Testis (tissue), 3 donors: ENCODE data around the gene SMG6. TPM values are rescaled to one million over a fixed set of nuclear protein-coding genes. Genes with fewer than 3 reads are reported as not detected.

Experiments
- DNase-seq: peaks from one replicate; pipeline ENCODE4 v3.0.0-alpha.2; 2019
- H3K27ac ChIP-seq, 2 donors: fragments of 200-600 bp; sonication (generic); one replicate each; pipeline ENCODE4 v1.5.1; 2019
- H3K27me3 ChIP-seq: fragments of 200-600 bp; sonication (generic); one replicate; pipeline ENCODE4 v1.5.1; 2019
- H3K36me3 ChIP-seq: fragments of 200-600 bp; sonication (generic); one replicate; pipeline ENCODE4 v1.5.1; 2017; ENCODE audit warnings: low read depth; ENCODE audit errors: missing control alignments
- H3K4me1 ChIP-seq: fragments of 200-600 bp; sonication (generic); one replicate; pipeline ENCODE4 v1.5.1; 2019
- H3K4me3 ChIP-seq, 2 donors: fragments of 200-600 bp; sonication (generic); one replicate each; pipeline ENCODE4 v1.5.1; 2017 to 2019
- H3K9me3 ChIP-seq: fragments of 200-600 bp; sonication (generic); one replicate; pipeline ENCODE4 v1.5.1; 2017
- CTCF ChIP-seq, 3 experiments: fragments of 450-650 bp in 2 of 3; fragments of 200-600 bp in 1 of 3; sonication (generic) in 1 of 3; IDR thresholded peaks; one replicate each; pipeline ENCODE4 v1.5.1; 2016 to 2019; ENCODE audit warnings: antibody characterized with exemption in 3 of 3, mild to moderate bottlenecking in 2 of 3, moderate library complexity in 1 of 3
- POLR2A ChIP-seq: fragments of 450-650 bp; IDR thresholded peaks from one replicate; pipeline ENCODE4 v1.6.1; 2017; ENCODE audit warnings: antibody characterized with exemption, mild to moderate bottlenecking, moderate library complexity
- WGBS, 2 donors: methylation state at CpG; one replicate each; pipeline ENCODE4 v1.1.5; 2018; 5-methylcytosine and 5-hydroxymethylcytosine counted together
- intact Hi-C: fragments of 100-400 bp; cut with DNase I; formaldehyde crosslinking; loops from one replicate; pipeline ENCODE4 v1.15.1; 2023; ENCODE audit warnings: low total_unique reads
- polyA plus RNA-seq: library from polyadenylated mRNA; stranded (reverse); fragments of 350-450 nt; fragmentation: Illumina TruSeq; extraction: RNeasy Lipid Tissue Mini Kit (QIAGEN cat#74804); gene quantifications from one replicate; pipeline ENCODE4 v1.2.3, GENCODE V29; 2014; ENCODE audit warnings: low read depth, low replicate concordance; ENCODE audit not compliant: insufficient read depth
- total RNA-seq, 2 donors: library from RNA; depleted of rRNA; stranded (reverse); fragments of >200 nt; gene quantifications; one replicate each; pipeline ENCODE4 v1.2.3, GENCODE V29; 2016

SMG6 gene
- total and polyA plus RNA-seq, 3 donors from 2014 or later, result 68.7 to 86.5 (median 80.6) TPM

- DNase-seq, result peak; percentile 37
- no peaks in the 10 kb centered on the region for H3K27me3 ChIP-seq
- TF ChIP-seq CTCF (IDR thresholded peaks at IDR 0.05), result no peak
- no peak for TF ChIP-seq POLR2A
- no peak overlapping the region for H3K4me3 ChIP-seq
- H3K36me3 ChIP-seq, result no peaks in the 10 kb centered on the region
- H3K9me3 ChIP-seq, result no peaks in the 10 kb centered on the region
- 42 to 57% methylated on average over 6 of the region's 6 CpGs for WGBS, 2 donors
- H3K27ac ChIP-seq, result peak overlapping the region in 1 of 2 donors; percentile 21
- peaks cover 9% of the 10 kb centered on the region for H3K4me1 ChIP-seq
- intact Hi-C loops, result no loop called here
These were observed 106.3 kb downstream of the SMG6 start for GRCh38 chr17:2197271-2197670.

GRCh38 chr17:2195729-2196128, 107.9 kb downstream of the SMG6 start:
- intact Hi-C loops, result no loop called here
- no peak overlapping the region for H3K27ac ChIP-seq
- 86 to 88% methylated on average over 6 of the region's 6 CpGs for WGBS, 2 donors
- H3K9me3 ChIP-seq, result no peaks in the 10 kb centered on the region
- H3K4me3 ChIP-seq, result no peak overlapping the region
- H3K36me3 ChIP-seq, result no peaks in the 10 kb centered on the region
- TF ChIP-seq POLR2A (no peak), CTCF (IDR thresholded peaks at IDR 0.05) (no peak)
- no peak for DNase-seq
- peaks cover 9% of the 10 kb centered on the region for H3K4me1 ChIP-seq
- no peaks in the 10 kb centered on the region for H3K27me3 ChIP-seq

GRCh38 chr17:2194889-2195335, 108.7 kb downstream of the SMG6 start:
- 61 to 82% methylated on average over 5 of the region's 5 CpGs for WGBS, 2 donors
- Histone ChIP-seq H3K4me1 (peaks cover 9% of the 10 kb centered on the region), H3K27ac (no peak overlapping the region), H3K36me3 (no peaks in the 10 kb centered on the region), H3K27me3 (no peaks in the 10 kb centered on the region), H3K4me3 (no peak overlapping the region), H3K9me3 (no peaks in the 10 kb centered on the region)
- intact Hi-C loops, result no loop called here
- no peak for DNase-seq
- TF ChIP-seq POLR2A (no peak), CTCF (IDR thresholded peaks at IDR 0.05) (no peak)

- peaks cover 20% of the 10 kb centered on the region for H3K4me1 ChIP-seq
- H3K9me3 ChIP-seq, result no peaks in the 10 kb centered on the region
- no peak overlapping the region for H3K27ac ChIP-seq
- no peaks in the 10 kb centered on the region for H3K36me3 ChIP-seq
- WGBS, 2 donors, result 62 to 63% methylated on average over 6 to 7 of the region's 7 CpGs
- TF ChIP-seq CTCF (IDR thresholded peaks at IDR 0.05) (no peak), POLR2A (no peak)
- no peaks in the 10 kb centered on the region for H3K27me3 ChIP-seq
- DNase-seq, result no peak
- intact Hi-C loops, result no loop called here
- no peak overlapping the region for H3K4me3 ChIP-seq
These were observed 111.1 kb downstream of the SMG6 start for GRCh38 chr17:2192367-2193057.

GRCh38 chr17:2191785-2192184, 111.8 kb downstream of the SMG6 start:
- no peak for DNase-seq
- Histone ChIP-seq H3K27me3 (no peaks in the 10 kb centered on the region), H3K36me3 (no peaks in the 10 kb centered on the region), H3K9me3 (no peaks in the 10 kb centered on the region), H3K27ac (no peak overlapping the region), H3K4me3 (no peak overlapping the region), H3K4me1 (peaks cover 15% of the 10 kb centered on the region)
- intact Hi-C loops, result no loop called here
- 74 to 75% methylated on average over 9 of the region's 9 CpGs for WGBS, 2 donors
- TF ChIP-seq POLR2A (no peak), CTCF (IDR thresholded peaks at IDR 0.05) (no peak)
